ENCODE data around the gene MAP1S.
"Not testable (repeated sequence)": the region's sequence is repeated elsewhere in the genome, so short reads cannot be mapped to it uniquely, and the experiment has no call there.

The MAP1S gene

GRCh38 chr19:17767559-17767958, 48.3 kb downstream of the MAP1S start:
- Histone ChIP-seq H3K4me3 (ENCODE audit: low read length) (no peak overlapping the region), H3K9me3 (ENCODE audit: low read length) (no peaks in the 10 kb centered on the region), H3K4me1 (ENCODE audit: insufficient read depth, low read length) (peaks cover 5% of the 10 kb centered on the region), H3K27me3 (ENCODE audit: insufficient read depth, low read length) (no peaks in the 10 kb centered on the region), H2AFZ (ENCODE audit: low read depth, low read length) (no peak overlapping the region), H3K36me3 (ENCODE audit: insufficient read depth, low read length) (peaks cover 14% of the 10 kb centered on the region)

GRCh38 chr19:17770613-17771012, 51.3 kb downstream of the MAP1S start:
- no peaks in the 10 kb centered on the region for H3K9me3 ChIP-seq (ENCODE audit: low read length)
- no peak overlapping the region for H2AFZ ChIP-seq (ENCODE audit: low read depth, low read length)

GRCh38 chr19:17772172-17772571, 52.9 kb downstream of the MAP1S start:
- Histone ChIP-seq H2AFZ (ENCODE audit: low read depth, low read length) (no peak overlapping the region), H3K36me3 (ENCODE audit: insufficient read depth, low read length) (peaks cover 12% of the 10 kb centered on the region), H3K4me1 (ENCODE audit: insufficient read depth, low read length) (no peaks in the 10 kb centered on the region), H3K4me3 (ENCODE audit: low read length) (no peak overlapping the region), H3K27me3 (ENCODE audit: insufficient read depth, low read length) (no peaks in the 10 kb centered on the region), H3K9me3 (ENCODE audit: low read length) (no peaks in the 10 kb centered on the region)

More at GRCh38 chr19:17770613-17771012, 51.3 kb downstream of the MAP1S start:
- H3K4me1 ChIP-seq (ENCODE audit: insufficient read depth, low read length), result no peaks in the 10 kb centered on the region
- no peak overlapping the region for H3K4me3 ChIP-seq (ENCODE audit: low read length)
- H3K27me3 ChIP-seq (ENCODE audit: insufficient read depth, low read length), result no peaks in the 10 kb centered on the region
- H3K36me3 ChIP-seq (ENCODE audit: insufficient read depth, low read length), result peaks cover 17% of the 10 kb centered on the region

- H3K4me3 ChIP-seq (ENCODE audit: low read length), result no peak overlapping the region
- H3K9me3 ChIP-seq (ENCODE audit: low read length), result no peaks in the 10 kb centered on the region
- H3K4me1 ChIP-seq (ENCODE audit: insufficient read depth, low read length), result no peaks in the 10 kb centered on the region
- no peaks in the 10 kb centered on the region for H3K27me3 ChIP-seq (ENCODE audit: insufficient read depth, low read length)
- H3K36me3 ChIP-seq (ENCODE audit: insufficient read depth, low read length), result peaks cover 12% of the 10 kb centered on the region
- H2AFZ ChIP-seq (ENCODE audit: low read depth, low read length), result no peak overlapping the region
These were observed 56.1 kb downstream of the MAP1S start for GRCh38 chr19:17775245-17775927.

- H3K36me3 ChIP-seq (ENCODE audit: insufficient read depth, low read length), result peaks cover 12% of the 10 kb centered on the region
- no peaks in the 10 kb centered on the region for H3K27me3 ChIP-seq (ENCODE audit: insufficient read depth, low read length)
- H2AFZ ChIP-seq (ENCODE audit: low read depth, low read length), result no peak overlapping the region
- no peak overlapping the region for H3K4me3 ChIP-seq (ENCODE audit: low read length)
- no peaks in the 10 kb centered on the region for H3K4me1 ChIP-seq (ENCODE audit: insufficient read depth, low read length)
- no peaks in the 10 kb centered on the region for H3K9me3 ChIP-seq (ENCODE audit: low read length)
These were observed 56.9 kb downstream of the MAP1S start for GRCh38 chr19:17775991-17776803.

GRCh38 chr19:17777840-17778239, 58.6 kb downstream of the MAP1S start:
- H3K9me3 ChIP-seq (ENCODE audit: low read length); H3K4me3 ChIP-seq (ENCODE audit: low read length); H2AFZ ChIP-seq (ENCODE audit: low read depth, low read length); H3K36me3 ChIP-seq (ENCODE audit: insufficient read depth, low read length); H3K4me1 ChIP-seq (ENCODE audit: insufficient read depth, low read length); H3K27me3 ChIP-seq (ENCODE audit: insufficient read depth, low read length): not testable (repeated sequence)

- Histone ChIP-seq H3K9me3 (ENCODE audit: low read length) (no peaks in the 10 kb centered on the region), H3K27me3 (ENCODE audit: insufficient read depth, low read length) (no peaks in the 10 kb centered on the region), H3K4me1 (ENCODE audit: insufficient read depth, low read length) (no peaks in the 10 kb centered on the region), H3K36me3 (ENCODE audit: insufficient read depth, low read length) (peaks cover under 1% of the 10 kb centered on the region), H2AFZ (ENCODE audit: low read depth, low read length) (no peak overlapping the region), H3K4me3 (ENCODE audit: low read length) (no peak overlapping the region)
These were observed 59.1 kb downstream of the MAP1S start for GRCh38 chr19:17778251-17778967.

- Histone ChIP-seq H3K9me3 (ENCODE audit: low read length) (no peaks in the 10 kb centered on the region), H2AFZ (ENCODE audit: low read depth, low read length) (no peak overlapping the region), H3K36me3 (ENCODE audit: insufficient read depth, low read length) (no peaks in the 10 kb centered on the region), H3K27me3 (ENCODE audit: insufficient read depth, low read length) (no peaks in the 10 kb centered on the region), H3K4me3 (ENCODE audit: low read length) (no peak overlapping the region), H3K4me1 (ENCODE audit: insufficient read depth, low read length) (no peaks in the 10 kb centered on the region)
These were observed 60.0 kb downstream of the MAP1S start for GRCh38 chr19:17778968-17779929.

GRCh38 chr19:17780781-17781180, 61.5 kb downstream of the MAP1S start:
- no peaks in the 10 kb centered on the region for H3K27me3 ChIP-seq (ENCODE audit: insufficient read depth, low read length)
- no peak overlapping the region for H2AFZ ChIP-seq (ENCODE audit: low read depth, low read length)
- H3K4me1 ChIP-seq (ENCODE audit: insufficient read depth, low read length), result no peaks in the 10 kb centered on the region
- H3K36me3 ChIP-seq (ENCODE audit: insufficient read depth, low read length), result no peaks in the 10 kb centered on the region
- H3K4me3 ChIP-seq (ENCODE audit: low read length), result no peak overlapping the region
- H3K9me3 ChIP-seq (ENCODE audit: low read length), result no peaks in the 10 kb centered on the region

GRCh38 chr19:17783721-17784120, 64.4 kb downstream of the MAP1S start:
- H3K4me3 ChIP-seq (ENCODE audit: low read length); H3K36me3 ChIP-seq (ENCODE audit: insufficient read depth, low read length); H3K4me1 ChIP-seq (ENCODE audit: insufficient read depth, low read length); H2AFZ ChIP-seq (ENCODE audit: low read depth, low read length); H3K27me3 ChIP-seq (ENCODE audit: insufficient read depth, low read length); H3K9me3 ChIP-seq (ENCODE audit: low read length): not testable (repeated sequence)

Data from neuron (in vitro differentiated cells).